Right lobe of liver (tissue), 6 donors: ENCODE results near the gene CDKL1. TPM values are rescaled to one million over a fixed set of nuclear protein-coding genes. Genes with fewer than 3 reads are reported as not detected.

Experiments
- ATAC-seq, 4 donors: fragments of 200-7000 bp; cut with Tn5 transposase; one replicate each; pipeline ENCODE4 v1.9.1; 2020; ENCODE audit warnings: mild to moderate bottlenecking in 4 of 4, moderate library complexity in 4 of 4
- DNase-seq, 3 donors: peaks; one replicate each; pipeline ENCODE4 v3.0.0-alpha.2; 2020
- H3K27ac ChIP-seq, 3 donors: fragments of 200-600 bp; one replicate each; pipeline ENCODE4 v1.8.0; 2022
- H3K27me3 ChIP-seq, 2 donors: fragments of 200-600 bp; one replicate each; pipeline ENCODE4 v1.8.0; 2022
- H3K36me3 ChIP-seq, 4 donors: fragments of 200-600 bp; sonication (generic) in 1 of 4; one replicate each; pipeline versions ENCODE4 v1.5.1 to v1.8.0; 2017 to 2022; ENCODE audit warnings: control low read depth in 1 of 4
- H3K4me1 ChIP-seq, 4 donors: fragments of 200-600 bp; sonication (generic) in 1 of 4; one replicate each; pipeline versions ENCODE4 v1.5.1 to v1.8.0; 2017 to 2022; ENCODE audit warnings: control low read depth in 1 of 4
- H3K4me3 ChIP-seq, 3 donors: fragments of 200-600 bp; one replicate each; pipeline ENCODE4 v1.8.0; 2022
- H3K9me3 ChIP-seq, 4 donors: fragments of 200-600 bp; sonication (generic) in 1 of 4; one replicate each; pipeline versions ENCODE4 v1.5.1 to v1.8.0; 2017 to 2022; ENCODE audit warnings: control low read depth in 1 of 4
- POLR2A ChIP-seq: fragments of 450-650 bp; IDR thresholded peaks from one replicate; pipeline ENCODE4 v1.6.1; 2017; ENCODE audit warnings: antibody characterized with exemption, mild to moderate bottlenecking
- WGBS: methylation state at CpG from one replicate; pipeline ENCODE4 v1.1.6; 2018; ENCODE audit warnings: low coverage, low lambda C conversion rate; ENCODE audit not compliant: insufficient coverage; ENCODE audit errors: missing lambda C conversion rate; 5-methylcytosine and 5-hydroxymethylcytosine counted together
- intact Hi-C, 2 donors: fragments of 100-400 bp; cut with DNase I; formaldehyde crosslinking; loops; one replicate each; pipeline versions ENCODE4 v1.11.2 to v1.14.1; 2022
- total RNA-seq, 6 experiments: library from RNA; depleted of rRNA in 2 of 6; stranded (reverse); fragments of >200 nt in 2 of 6; fragmentation: NEBNext Ultra II Directional in 3 of 6; extraction: Animal tissue kit (Norgen Biotek cat#: 25700) in 3 of 6; gene quantifications; one replicate each; pipeline versions ENCODE4 v1.1.0 to v1.2.4, GENCODE V29; 2016 to 2023
- TF ChIP-seq, protein P1 (sequence below), 4 donors: fragments of 200-600 bp in 3 of 4; fragments of 450-650 bp in 1 of 4; IDR thresholded peaks; one replicate each; pipeline versions ENCODE4 v1.5.1 to v1.8.0; 2016 to 2022; ENCODE audit warnings: antibody characterized with exemption in 4 of 4, mild to moderate bottlenecking in 2 of 4
- donor health status: DM: no; HTN: yes; CAD: no.
- donor health status: DM: no; HTN: no; CAD: no.
- donor health status: DM: no; HTN: no; CAD: no.
- donor health status: DM: no; HTN: yes; CAD: no.
- donor health status: DM: no; HTN: yes; CAD: no.

CDKL1 gene
- total RNA-seq, 6 experiments from 2014 or later, result 1.1 to 4.5 (median 2.8) TPM

- peaks cover 0 to 2% (median 0%) of the 10 kb centered on the region in 4 donors for H3K9me3 ChIP-seq
- 78% methylated on average over 1 of the region's 3 CpGs for WGBS
- no peaks in the 10 kb centered on the region for H3K27me3 ChIP-seq
- DNase-seq (no peak), ATAC-seq (no peak)
- H3K4me3 ChIP-seq, result no peak overlapping the region
- no peaks in the 10 kb centered on the region for H3K36me3 ChIP-seq
- TF ChIP-seq, protein P1, sequence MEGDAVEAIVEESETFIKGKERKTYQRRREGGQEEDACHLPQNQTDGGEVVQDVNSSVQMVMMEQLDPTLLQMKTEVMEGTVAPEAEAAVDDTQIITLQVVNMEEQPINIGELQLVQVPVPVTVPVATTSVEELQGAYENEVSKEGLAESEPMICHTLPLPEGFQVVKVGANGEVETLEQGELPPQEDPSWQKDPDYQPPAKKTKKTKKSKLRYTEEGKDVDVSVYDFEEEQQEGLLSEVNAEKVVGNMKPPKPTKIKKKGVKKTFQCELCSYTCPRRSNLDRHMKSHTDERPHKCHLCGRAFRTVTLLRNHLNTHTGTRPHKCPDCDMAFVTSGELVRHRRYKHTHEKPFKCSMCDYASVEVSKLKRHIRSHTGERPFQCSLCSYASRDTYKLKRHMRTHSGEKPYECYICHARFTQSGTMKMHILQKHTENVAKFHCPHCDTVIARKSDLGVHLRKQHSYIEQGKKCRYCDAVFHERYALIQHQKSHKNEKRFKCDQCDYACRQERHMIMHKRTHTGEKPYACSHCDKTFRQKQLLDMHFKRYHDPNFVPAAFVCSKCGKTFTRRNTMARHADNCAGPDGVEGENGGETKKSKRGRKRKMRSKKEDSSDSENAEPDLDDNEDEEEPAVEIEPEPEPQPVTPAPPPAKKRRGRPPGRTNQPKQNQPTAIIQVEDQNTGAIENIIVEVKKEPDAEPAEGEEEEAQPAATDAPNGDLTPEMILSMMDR (IDR thresholded peaks at IDR 0.05), result no peak
- no peak for TF ChIP-seq POLR2A
- intact Hi-C loops, result no loop called here
- H3K27ac ChIP-seq, result no peak overlapping the region
- no peaks in the 10 kb centered on the region for H3K4me1 ChIP-seq
These were observed 13.4 kb upstream of the CDKL1 start for GRCh38 chr14:50410071-50410470.

GRCh38 chr14:50407111-50407812 lies 10.6 kb upstream of the CDKL1 start:
- Histone ChIP-seq H3K27ac (no peak overlapping the region), H3K4me1 (no peaks in the 10 kb centered on the region), H3K27me3 (no peaks in the 10 kb centered on the region), H3K9me3 (peaks cover 0 to 2% (median 0%) of the 10 kb centered on the region in 4 donors), H3K4me3 (no peak overlapping the region), H3K36me3 (no peaks in the 10 kb centered on the region)
- peak in 1 of 4 donors; percentile 20 for ATAC-seq
- intact Hi-C loops, result no loop called here
- no peak for TF ChIP-seq POLR2A
- TF ChIP-seq, protein P1 (IDR thresholded peaks at IDR 0.05), result no peak
- 83% methylated on average over 6 of the region's 6 CpGs for WGBS
- DNase-seq, result no peak

DNA sequence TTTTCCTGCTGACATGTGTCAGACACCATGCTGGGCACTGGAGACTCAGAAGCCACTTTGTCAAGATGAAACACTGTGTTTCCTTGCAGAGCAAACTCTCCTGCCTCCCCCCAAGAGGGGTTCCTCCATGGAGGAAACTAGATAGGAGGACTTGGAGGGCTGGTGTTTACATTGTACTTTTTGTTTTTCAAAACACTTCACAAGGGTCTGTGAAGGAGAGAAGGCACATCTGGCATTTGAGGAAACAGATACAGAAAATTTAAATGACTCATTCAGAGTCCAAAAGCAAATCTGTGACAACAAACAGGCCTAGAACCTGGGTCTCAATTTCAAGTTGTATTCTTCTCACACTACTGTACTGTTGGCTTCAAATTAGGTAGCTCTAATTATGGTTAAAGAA lies 6.7 kb upstream of the CDKL1 start:
- Histone ChIP-seq H3K27ac (no peak overlapping the region), H3K4me3 (no peak overlapping the region), H3K4me1 (no peaks in the 10 kb centered on the region), H3K36me3 (no peaks in the 10 kb centered on the region), H3K27me3 (no peaks in the 10 kb centered on the region), H3K9me3 (peaks cover 0 to 2% (median 0%) of the 10 kb centered on the region in 4 donors)
- ATAC-seq (peak in 1 of 4 donors; percentile 18), DNase-seq (no peak)
- intact Hi-C loops, result no loop called here
- no peak for TF ChIP-seq POLR2A
- TF ChIP-seq, protein P1 (IDR thresholded peaks at IDR 0.05), result no peak

- Histone ChIP-seq H3K4me1 (no peaks in the 10 kb centered on the region), H3K27ac (no peak overlapping the region), H3K4me3 (no peak overlapping the region), H3K27me3 (no peaks in the 10 kb centered on the region), H3K36me3 (no peaks in the 10 kb centered on the region), H3K9me3 (peaks cover 0 to 2% (median 0%) of the 10 kb centered on the region in 4 donors)
- 64% methylated on average over 1 of the region's 1 CpG for WGBS
- intact Hi-C loops, result no loop called here
- no peak for ATAC-seq
- no peak for DNase-seq
- TF ChIP-seq, protein P1 (IDR thresholded peaks at IDR 0.05), result no peak
- TF ChIP-seq POLR2A, result no peak
These were observed 6.3 kb upstream of the CDKL1 start for GRCh38 chr14:50402965-50403364.
